OCI-LY7 (cell line): ENCODE measurements around the gene PHF20. TPM values are rescaled to one million over a fixed set of nuclear protein-coding genes. Genes with fewer than 3 reads are reported as not detected.
"Not testable (repeated sequence)": the region's sequence is repeated elsewhere in the genome, so short reads cannot be mapped to it uniquely, and the experiment has no call there.

Source experiments
- BruUV-seq: library from RNA; stranded (reverse); fragments of 400-500 nt; replicated peaks from 2 replicates; lab custom pipeline; 2021; lab: Mats Ljungman, UMichigan
- CTCF ChIA-PET: fragments of 300-600 bp; sonication (Branson Sonifier 250); formaldehyde crosslinking; loops from one replicate; lab custom pipeline; 2022; ENCODE audit warnings: antibody characterized with exemption; ENCODE audit not compliant: unreplicated experiment; lab: Charles Lee
- POLR2A ChIA-PET: fragments of 300-600 bp; sonication (Branson Sonifier 250); formaldehyde crosslinking; loops from one replicate; lab custom pipeline; 2022; ENCODE audit warnings: antibody characterized with exemption; lab: Charles Lee
- DNase-seq: peaks from one replicate; pipeline ENCODE4 v3.0.0-alpha.2; 2015; ENCODE audit warnings: low spot score
- H2AFZ ChIP-seq: fragments of 200-600 bp; sonication (generic), shearing (Covaris generic); 2 replicates; pipeline ENCODE4 v1.6.1; 2014; ENCODE audit warnings: mild to moderate bottlenecking, antibody characterized with exemption, low read length, moderate library complexity
- H3K27ac ChIP-seq: fragments of 200-600 bp; sonication (generic); 2 replicates; pipeline ENCODE4 v1.5.1; 2014; ENCODE audit warnings: mixed run types, low read depth, mild to moderate bottlenecking, moderate library complexity, low read length, inconsistent platforms; ENCODE audit not compliant: poor library complexity, severe bottlenecking
- H3K36me3 ChIP-seq: fragments of 200-600 bp; sonication (generic); 2 replicates; pipeline ENCODE4 v1.6.1; 2014; ENCODE audit warnings: mild to moderate bottlenecking, antibody characterized with exemption, low read length, moderate library complexity, mixed read lengths; ENCODE audit not compliant: insufficient read depth
- H3K4me1 ChIP-seq: fragments of 200-600 bp; sonication (generic); 2 replicates; pipeline ENCODE4 v1.5.1; 2014; ENCODE audit warnings: mild to moderate bottlenecking, low read length; ENCODE audit not compliant: insufficient read depth, poor library complexity, severe bottlenecking
- H3K4me2 ChIP-seq: fragments of 200-600 bp; sonication (generic); 2 replicates; pipeline ENCODE4 v1.6.1; 2014; ENCODE audit warnings: mild to moderate bottlenecking, low read length
- H3K4me3 ChIP-seq: fragments of 200-600 bp; sonication (generic); 2 replicates; pipeline ENCODE4 v1.5.1; 2014; ENCODE audit warnings: mild to moderate bottlenecking, low read depth, low read length; ENCODE audit not compliant: poor library complexity, severe bottlenecking
- H3K79me2 ChIP-seq: fragments of 200-600 bp; sonication (generic); 2 replicates; pipeline ENCODE4 v1.6.1; 2016; ENCODE audit warnings: low read depth, mild to moderate bottlenecking, low read length, moderate library complexity, mixed read lengths; ENCODE audit not compliant: insufficient read depth
- H3K9me2 ChIP-seq: fragments of 200-600 bp; sonication (generic); 2 replicates; pipeline ENCODE4 v1.6.1; 2016; ENCODE audit warnings: mild to moderate bottlenecking, low read length, mixed read lengths; ENCODE audit not compliant: insufficient read depth
- H3K9me3 ChIP-seq: fragments of 200-600 bp; sonication (generic); 2 replicates; pipeline ENCODE4 v1.6.1; 2014; ENCODE audit warnings: mild to moderate bottlenecking, mixed run types, low read length, mixed read lengths
- H4K20me1 ChIP-seq: fragments of 200-600 bp; sonication (generic); 2 replicates; pipeline ENCODE4 v1.6.1; 2014; ENCODE audit warnings: mild to moderate bottlenecking, antibody characterized with exemption, low read length, moderate library complexity, mixed read lengths; ENCODE audit not compliant: insufficient read depth
- EZH2phosphoT487 ChIP-seq: fragments of 200-600 bp; sonication (generic); IDR thresholded peaks from 2 replicates; pipeline ENCODE4 v1.6.1; 2018; ENCODE audit warnings: low read depth, borderline replicate concordance, mild to moderate bottlenecking, mixed run types, antibody characterized with exemption, low read length, moderate library complexity, mixed read lengths
- intact Hi-C: fragments of 100-400 bp; cut with micrococcal nuclease; formaldehyde crosslinking; loops from one replicate; pipeline ENCODE4 v1.10.0; 2022; ENCODE audit not compliant: unreplicated experiment
- small RNA-seq: library from RNA; depleted of rRNA; stranded (forward); fragments of <200 nt; gene quantifications from one replicate; pipeline ENCODE3, GENCODE V24; 2014
- total RNA-seq, 2 experiments: library from RNA; depleted of rRNA in 1 of 2; stranded (reverse); fragments of >200 nt in 1 of 2; shearing (Covaris generic) in 1 of 2; gene quantifications; 2 replicates each; pipeline ENCODE4 v1.2.3, GENCODE V29; 2014 to 2022
- TF ChIP-seq, protein P1 (sequence below): fragments of 200-600 bp; sonication (generic); conservative IDR thresholded peaks from 2 replicates; pipeline ENCODE4 v1.5.1; 2014; ENCODE audit warnings: mild to moderate bottlenecking, antibody characterized with exemption, low read length, moderate library complexity, mixed read lengths

The PHF20 gene
- total RNA-seq, 2 experiments from 2014 or later: 37.9 to 47.8 TPM

- Histone ChIP-seq H3K4me2 (peak overlapping the region; percentile 57), H3K79me2 (no peaks in the 10 kb centered on the region), H3K9me3 (no peaks in the 10 kb centered on the region), H3K9me2 (no peaks in the 10 kb centered on the region), H4K20me1 (no peaks in the 10 kb centered on the region), H3K36me3 (no peaks in the 10 kb centered on the region), H3K27ac (no peak overlapping the region), H2AFZ (peak overlapping the region; percentile 84; the same call in 1 of the 2 replicates), H3K4me1 (peaks cover 20% of the 10 kb centered on the region), H3K4me3 (no peak overlapping the region)
- intact Hi-C loops: loop anchor here (2.0 kb wide), 1 partner anchor 206 kb away; no protein-coding TSS in a partner anchor
- ChIA-PET POLR2A (interaction anchor here (0.5 to 3.2 kb wide), 13 partner anchors 15 to 1792 kb away, joined by 3 to 16 read pairs (median 4); partner anchors contain the start of gene SCAND1), CTCF (interaction anchor here (0.9 to 1.3 kb wide), 5 partner anchors 39 to 207 kb away, joined by 3 to 11 read pairs (median 6); partner anchors contain the start of gene SCAND1)
- no TSS peak for BruUV-seq
- no peak for TF ChIP-seq EZH2phosphoT487
- TF ChIP-seq, protein P1, sequence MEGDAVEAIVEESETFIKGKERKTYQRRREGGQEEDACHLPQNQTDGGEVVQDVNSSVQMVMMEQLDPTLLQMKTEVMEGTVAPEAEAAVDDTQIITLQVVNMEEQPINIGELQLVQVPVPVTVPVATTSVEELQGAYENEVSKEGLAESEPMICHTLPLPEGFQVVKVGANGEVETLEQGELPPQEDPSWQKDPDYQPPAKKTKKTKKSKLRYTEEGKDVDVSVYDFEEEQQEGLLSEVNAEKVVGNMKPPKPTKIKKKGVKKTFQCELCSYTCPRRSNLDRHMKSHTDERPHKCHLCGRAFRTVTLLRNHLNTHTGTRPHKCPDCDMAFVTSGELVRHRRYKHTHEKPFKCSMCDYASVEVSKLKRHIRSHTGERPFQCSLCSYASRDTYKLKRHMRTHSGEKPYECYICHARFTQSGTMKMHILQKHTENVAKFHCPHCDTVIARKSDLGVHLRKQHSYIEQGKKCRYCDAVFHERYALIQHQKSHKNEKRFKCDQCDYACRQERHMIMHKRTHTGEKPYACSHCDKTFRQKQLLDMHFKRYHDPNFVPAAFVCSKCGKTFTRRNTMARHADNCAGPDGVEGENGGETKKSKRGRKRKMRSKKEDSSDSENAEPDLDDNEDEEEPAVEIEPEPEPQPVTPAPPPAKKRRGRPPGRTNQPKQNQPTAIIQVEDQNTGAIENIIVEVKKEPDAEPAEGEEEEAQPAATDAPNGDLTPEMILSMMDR: peak; percentile 97
- peak; percentile 84 for DNase-seq
These were observed 221.0 kb downstream of the PHF20 start for GRCh38 chr20:35992713-35993335.

- no peaks in the 10 kb centered on the region for H3K9me2 ChIP-seq
- no peaks in the 10 kb centered on the region for H3K9me3 ChIP-seq
- no peak overlapping the region for H3K27ac ChIP-seq
- peaks cover 20% of the 10 kb centered on the region for H3K4me1 ChIP-seq
- H4K20me1 ChIP-seq: no peaks in the 10 kb centered on the region
- ChIA-PET POLR2A (interaction anchor here (0.7 kb wide), 2 partner anchors 115 to 143 kb away, joined by 3 to 6 read pairs; no protein-coding TSS in a partner anchor), CTCF (interaction anchor here (1.0 kb wide), 2 partner anchors 144 to 148 kb away, joined by 5 to 8 read pairs; no protein-coding TSS in a partner anchor)
- intact Hi-C loops: loop anchor here (1.0 to 5.0 kb wide), 2 partner anchors 42 to 143 kb away; no protein-coding TSS in a partner anchor
- no TSS peak for BruUV-seq
- H2AFZ ChIP-seq: peak overlapping the region; percentile 18; the same call in 1 of the 2 replicates
- no peaks in the 10 kb centered on the region for H3K36me3 ChIP-seq
- DNase-seq: peak; percentile 89
- no peaks in the 10 kb centered on the region for H3K79me2 ChIP-seq
- no peak overlapping the region for H3K4me2 ChIP-seq
- no peak overlapping the region for H3K4me3 ChIP-seq
- TF ChIP-seq, protein P1: peak; percentile 98
- no peak for TF ChIP-seq EZH2phosphoT487
These were observed 223.2 kb downstream of the PHF20 start for GRCh38 chr20:35994994-35995453.

GRCh38 chr20:35996492-35996891 is 224.7 kb downstream of the PHF20 start:
- POLR2A ChIA-PET, H2AFZ ChIP-seq, H3K36me3 ChIP-seq, DNase-seq, H3K79me2 ChIP-seq, H3K9me3 ChIP-seq, H3K27ac ChIP-seq, H4K20me1 ChIP-seq, H3K4me2 ChIP-seq, H3K4me3 ChIP-seq, BruUV-seq, H3K9me2 ChIP-seq: not testable (repeated sequence)
- peaks cover 16% of the 10 kb centered on the region for H3K4me1 ChIP-seq
- CTCF ChIA-PET: interaction anchor here (0.6 to 1.9 kb wide), 2 partner anchors 142 to 444 kb away, joined by 3 to 4 read pairs; no protein-coding TSS in a partner anchor
- intact Hi-C loops: loop anchor here (5.0 kb wide), 1 partner anchor 41 kb away; no protein-coding TSS in a partner anchor

Small RNA genes within 50 kb of the gene (small RNA-seq; reads per million reads assigned to genes)
- gene COX7BP2 (not detected), gene HIGD1AP16 (not detected), gene RF00019 (not detected), gene RF00026 (not detected), gene RNU4-40P (0.31 reads per million), gene RNU6-937P (not detected)

Other genes starting within 250 kb of the PHF20 start
- gene C20orf173, start 242.4 kb upstream of the PHF20 start, total RNA-seq (2014; rRNA removed; shearing (Covaris generic)): not detected in 2 replicates
- not detected in 2 replicates for gene C20orf173, start 242.4 kb upstream of the PHF20 start, total RNA-seq (2022)
- 171 and 178 TPM in 2 replicates for gene ERGIC3, start 229.9 kb upstream of the PHF20 start, total RNA-seq (2014; rRNA removed; shearing (Covaris generic))
- 170 and 177 TPM in 2 replicates for gene ERGIC3, start 229.9 kb upstream of the PHF20 start, total RNA-seq (2022)
- 12.1 and 24.7 TPM in 2 replicates for gene SPAG4, start 156.2 kb upstream of the PHF20 start, total RNA-seq (2014; rRNA removed; shearing (Covaris generic))
- 58.2 and 64.2 TPM in 2 replicates for gene SPAG4, start 156.2 kb upstream of the PHF20 start, total RNA-seq (2022)
- 83.3 and 83.7 TPM in 2 replicates for gene CPNE1, start 107.1 kb upstream of the PHF20 start, total RNA-seq (2014; rRNA removed; shearing (Covaris generic))
- 193 and 202 TPM in 2 replicates for gene CPNE1, start 107.1 kb upstream of the PHF20 start, total RNA-seq (2022)
- 63.8 and 66.3 TPM in 2 replicates for gene RBM12, start 107.1 kb upstream of the PHF20 start, total RNA-seq (2014; rRNA removed; shearing (Covaris generic))
- gene RBM12, start 107.1 kb upstream of the PHF20 start, total RNA-seq (2022): 152 and 160 TPM in 2 replicates
- gene NFS1, start 72.7 kb upstream of the PHF20 start, total RNA-seq (2014; rRNA removed; shearing (Covaris generic)): 32.8 and 56.2 TPM in 2 replicates
- 41.3 and 43.4 TPM in 2 replicates for gene NFS1, start 72.7 kb upstream of the PHF20 start, total RNA-seq (2022)
- gene ROMO1, start 72.6 kb upstream of the PHF20 start, total RNA-seq (2014; rRNA removed; shearing (Covaris generic)): 393 and 411 TPM in 2 replicates
- gene ROMO1, start 72.6 kb upstream of the PHF20 start, total RNA-seq (2022): 109 and 164 TPM in 2 replicates
- gene RBM39, start 29.8 kb upstream of the PHF20 start, total RNA-seq (2014; rRNA removed; shearing (Covaris generic)): 346 and 448 TPM in 2 replicates
- 429 and 431 TPM in 2 replicates for gene RBM39, start 29.8 kb upstream of the PHF20 start, total RNA-seq (2022)
- gene SCAND1, start 182.5 kb downstream of the PHF20 start, total RNA-seq (2014; rRNA removed; shearing (Covaris generic)): 62.5 and 97.6 TPM in 2 replicates
- 63.5 and 75.6 TPM in 2 replicates for gene SCAND1, start 182.5 kb downstream of the PHF20 start, total RNA-seq (2022)
- gene CNBD2, start 196.6 kb downstream of the PHF20 start, total RNA-seq (2014; rRNA removed; shearing (Covaris generic)): 10.4 and 14.9 TPM in 2 replicates
- 10.2 and 10.5 TPM in 2 replicates for gene CNBD2, start 196.6 kb downstream of the PHF20 start, total RNA-seq (2022)